DMS153 treated with DMSO at 0.1 percent for 48 hours (cell line): ENCODE measurements around the gene FZD7.

Experiments
- DNase-seq: peaks from one replicate; lab custom pipeline; 2025; ENCODE audit not compliant: unreplicated experiment; lab: John Stamatoyannopoulos, UW

The FZD7 gene

GRCh38 chr2:202065876-202066275 lies 32.2 kb downstream of the FZD7 start:
- DNase-seq: no peak

GRCh38 chr2:202066875-202067274 lies 33.2 kb downstream of the FZD7 start:
- no peak for DNase-seq

- no peak for DNase-seq
Measured at GRCh38 chr2:202067589-202067988, 33.9 kb downstream of the FZD7 start.

GRCh38 chr2:202069170-202070067 lies 35.8 kb downstream of the FZD7 start:
- no peak for DNase-seq

GRCh38 chr2:202071107-202071506 lies 37.5 kb downstream of the FZD7 start:
- no peak for DNase-seq

- no peak for DNase-seq
Measured at GRCh38 chr2:202072226-202072625, 38.6 kb downstream of the FZD7 start.

GRCh38 chr2:202072737-202073401 lies 39.2 kb downstream of the FZD7 start, which contains the start of gene KIAA2012:
Gene KIAA2012, plus strand, starts transcription at chr2:202073255. Its CDS starts 373 bp downstream, at chr2:202073628.
- DNase-seq: peak; percentile 45

- DNase-seq: no peak
Measured at GRCh38 chr2:202074324-202074723, 40.7 kb downstream of the FZD7 start.

- DNase-seq: no peak
Measured at GRCh38 chr2:202079310-202079709, 45.7 kb downstream of the FZD7 start.

- peak; percentile 25 for DNase-seq
Measured at GRCh38 chr2:202084265-202084664, 50.6 kb downstream of the FZD7 start.
